Measurements from ENCODE around the gene NLN.

DNA sequence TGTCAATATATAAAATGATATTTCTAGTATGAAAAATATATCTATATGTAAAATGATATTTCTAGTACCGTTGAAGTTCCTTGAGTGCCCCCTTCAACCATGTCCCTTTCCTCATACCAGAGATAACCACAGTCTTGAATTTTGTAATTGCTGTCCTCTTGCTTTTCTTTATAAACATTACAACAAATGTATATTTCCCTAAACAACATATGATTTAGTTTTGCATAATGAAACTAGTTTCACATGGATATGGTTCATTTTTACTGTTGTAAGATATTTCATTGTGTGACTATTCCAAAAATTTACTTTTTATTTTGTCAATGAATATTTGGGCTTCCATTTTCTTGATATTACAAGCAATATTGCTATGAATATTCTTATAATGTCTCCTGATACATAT is 14.0 kb downstream of the NLN start:
- TF ChIP-seq CTCF (IDR thresholded peaks at IDR 0.05) (no peak), POLR2A (IDR thresholded peaks at IDR 0.05) (no peak)

Measured in adrenal gland (tissue), 5 donors.